Left lung (tissue), 10 donors: ENCODE results near the gene FBXO17. TPM values are rescaled to one million over a fixed set of nuclear protein-coding genes. Genes with fewer than 3 reads are reported as not detected.
A peak's percentile ranks its signal among the peaks of the same experiment; 100 is the strongest.

ENCODE experiments used
- ATAC-seq: fragments of 200-7000 bp; cut with Tn5 transposase; one replicate; pipeline ENCODE4 v1.9.1; 2020; ENCODE audit warnings: moderate library complexity
- DNase-seq, 4 donors: peaks; one replicate each; pipeline ENCODE4 v3.0.0-alpha.2; 2013 to 2020
- H3K27ac ChIP-seq, 2 donors: fragments of 200-600 bp; sonication (generic) in 1 of 2; one replicate each; pipeline versions ENCODE4 v1.5.0 to v1.8.0; 2020 to 2021
- H3K27me3 ChIP-seq, 2 donors: fragments of 200-600 bp; sonication (generic) in 1 of 2; one replicate each; pipeline versions ENCODE4 v1.5.0 to v1.8.0; 2020 to 2021
- H3K36me3 ChIP-seq, 2 donors: fragments of 200-600 bp; sonication (generic) in 1 of 2; one replicate each; pipeline versions ENCODE4 v1.5.0 to v1.8.0; 2020 to 2021
- H3K4me1 ChIP-seq, 2 donors: fragments of 200-600 bp; one replicate each; pipeline ENCODE4 v1.8.0; 2021
- H3K4me3 ChIP-seq, 2 donors: fragments of 200-600 bp; sonication (generic) in 1 of 2; one replicate each; pipeline versions ENCODE4 v1.5.0 to v1.8.0; 2020 to 2021; ENCODE audit warnings: mild to moderate bottlenecking in 1 of 2
- H3K9me3 ChIP-seq, 2 donors: fragments of 200-600 bp; sonication (generic) in 1 of 2; one replicate each; pipeline versions ENCODE4 v1.5.0 to v1.8.0; 2020 to 2021
- CTCF ChIP-seq, 2 donors: fragments of 200-600 bp; sonication (generic) in 1 of 2; IDR thresholded peaks; one replicate each; pipeline versions ENCODE4 v1.5.0 to v1.8.0; 2021; ENCODE audit warnings: antibody characterized with exemption in 2 of 2
- intact Hi-C, 2 donors: fragments of 100-400 bp; cut with DNase I; formaldehyde crosslinking; loops; one replicate each; pipeline versions ENCODE4 v1.11.2 to v1.14.2; 2022
- polyA plus RNA-seq, 6 donors: library from polyadenylated mRNA; unstranded; fragments of 120-200 nt; gene quantifications; one replicate each; pipeline ENCODE4 v1.2.1, GENCODE V29; 2013; ENCODE audit not compliant: insufficient read length in 6 of 6
- total RNA-seq, 2 donors: library from RNA; stranded (reverse); fragmentation: NEBNext Ultra II Directional; extraction: Animal tissue kit (Norgen Biotek cat#: 25700); gene quantifications; one replicate each; pipeline ENCODE4 v1.2.1, GENCODE V29; 2021
- donor health status: DM: no; HTN: yes; CAD: no.
- donor health status: DM: no; HTN: no; CAD: no.

FBXO17 gene
- total and polyA plus RNA-seq, 8 donors = 7.1 to 50.3 (median 42.4) TPM

GRCh38 chr19:38892841-38893240 lies 82.7 kb downstream of the FBXO17 start:
- Histone ChIP-seq H3K9me3 (no peaks in the 10 kb centered on the region), H3K4me1 (peaks cover 0 to 19% of the 10 kb centered on the region in 2 donors), H3K27ac (peak overlapping the region in 1 of 2 donors; percentile 20), H3K36me3 (peaks cover 0 to 52% of the 10 kb centered on the region in 2 donors), H3K27me3 (no peaks in the 10 kb centered on the region), H3K4me3 (no peak overlapping the region)
- TF ChIP-seq CTCF (IDR thresholded peaks at IDR 0.05) = no peak
- intact Hi-C loops = no loop called here
- DNase-seq = no peak
- no peak for ATAC-seq

GRCh38 chr19:38891771-38892170 lies 83.8 kb downstream of the FBXO17 start:
- Histone ChIP-seq H3K4me3 (no peak overlapping the region), H3K36me3 (peaks cover 0 to 59% of the 10 kb centered on the region in 2 donors), H3K27ac (no peak overlapping the region), H3K4me1 (peaks cover 0 to 11% of the 10 kb centered on the region in 2 donors), H3K9me3 (no peaks in the 10 kb centered on the region), H3K27me3 (no peaks in the 10 kb centered on the region)
- intact Hi-C loops = no loop called here
- TF ChIP-seq CTCF (IDR thresholded peaks at IDR 0.05) = no peak
- no peak for DNase-seq
- no peak for ATAC-seq

Other genes starting within 250 kb of the FBXO17 start
- gene CAPN12, start 231.3 kb downstream of the FBXO17 start, total RNA-seq = 1 to 10 TPM; 1.7 to 4.5 TPM
- gene CAPN12, start 231.3 kb downstream of the FBXO17 start, polyA plus RNA-seq = 1 to 10 TPM; 1.6 to 4.9 (median 4.8) TPM
- gene LGALS7, start 202.2 kb downstream of the FBXO17 start, total RNA-seq = 1 to 10 TPM in 1 of 2 donors, not detected in 1; 1.4 TPM
- under 1 TPM in 1 of 6 donors, not detected in 5; 0.58 TPM for gene LGALS7, start 202.2 kb downstream of the FBXO17 start, polyA plus RNA-seq
- gene LGALS7B, start 186.5 kb downstream of the FBXO17 start, total RNA-seq = not detected
- gene LGALS7B, start 186.5 kb downstream of the FBXO17 start, polyA plus RNA-seq = 1 to 10 TPM in 4 of 6 donors, under 1 TPM in 2; 0.49 to 2.0 (median 1.4) TPM
- 1 to 10 TPM in 1 of 2 donors, under 1 TPM in 1; 0.64 to 1.5 TPM for gene LGALS4, start 162.8 kb downstream of the FBXO17 start, total RNA-seq
- gene LGALS4, start 162.8 kb downstream of the FBXO17 start, polyA plus RNA-seq = 1 to 10 TPM; 1.0 to 3.4 (median 1.9) TPM
- 100 to 1,000 TPM; 154 to 185 TPM for gene ECH1, start 143.9 kb downstream of the FBXO17 start, total RNA-seq
- 100 to 1,000 TPM; 108 to 134 (median 116) TPM for gene ECH1, start 143.9 kb downstream of the FBXO17 start, polyA plus RNA-seq
- 100 to 1,000 TPM; 252 to 321 TPM for gene HNRNPL, start 125.8 kb downstream of the FBXO17 start, total RNA-seq
- gene HNRNPL, start 125.8 kb downstream of the FBXO17 start, polyA plus RNA-seq = 100 to 1,000 TPM; 384 to 470 (median 450) TPM
- gene RINL, start 97.5 kb downstream of the FBXO17 start, total RNA-seq = 10 to 100 TPM in 1 of 2 donors, 1 to 10 TPM in 1; 8.6 to 10.8 TPM
- gene RINL, start 97.5 kb downstream of the FBXO17 start, polyA plus RNA-seq = 10 to 100 TPM in 1 of 6 donors, 1 to 10 TPM in 5; 7.2 to 12.0 (median 8.0) TPM
- gene SIRT2, start 76.1 kb downstream of the FBXO17 start, total RNA-seq = 10 to 100 TPM; 52.1 to 53.9 TPM
- gene SIRT2, start 76.1 kb downstream of the FBXO17 start, polyA plus RNA-seq = 10 to 100 TPM; 49.2 to 56.1 (median 52.6) TPM
- 10 to 100 TPM; 19.7 to 34.2 TPM for gene NFKBIB, start 75.8 kb downstream of the FBXO17 start, total RNA-seq
- gene NFKBIB, start 75.8 kb downstream of the FBXO17 start, polyA plus RNA-seq = 1 to 10 TPM; 5.1 to 8.2 (median 6.3) TPM
- gene CCER2, start 63.6 kb downstream of the FBXO17 start, total RNA-seq = not detected
- under 1 TPM; 0.25 to 0.87 (median 0.67) TPM for gene CCER2, start 63.6 kb downstream of the FBXO17 start, polyA plus RNA-seq
- 10 to 100 TPM; 15.4 to 24.3 TPM for gene SARS2, start 45.0 kb downstream of the FBXO17 start, total RNA-seq
- gene SARS2, start 45.0 kb downstream of the FBXO17 start, polyA plus RNA-seq = 10 to 100 TPM; 32.6 to 43.8 (median 37.1) TPM
- 10 to 100 TPM; 26.6 to 39.8 TPM for gene MRPS12, start 44.8 kb downstream of the FBXO17 start, total RNA-seq
- gene MRPS12, start 44.8 kb downstream of the FBXO17 start, polyA plus RNA-seq = 10 to 100 TPM; 11.8 to 18.3 (median 15.4) TPM
- 10 to 100 TPM; 11.4 to 11.9 TPM for gene FBXO27, start 56.8 kb upstream of the FBXO17 start, total RNA-seq
- gene FBXO27, start 56.8 kb upstream of the FBXO17 start, polyA plus RNA-seq = 1 to 10 TPM; 3.3 to 4.7 (median 3.7) TPM
- not detected for gene ACP7, start 108.6 kb upstream of the FBXO17 start, total RNA-seq
- gene ACP7, start 108.6 kb upstream of the FBXO17 start, polyA plus RNA-seq = under 1 TPM; 0.13 to 0.23 (median 0.18) TPM
- 10 to 100 TPM; 43.9 to 46.0 TPM for gene PAK4, start 150.0 kb upstream of the FBXO17 start, total RNA-seq
- gene PAK4, start 150.0 kb upstream of the FBXO17 start, polyA plus RNA-seq = 10 to 100 TPM; 40.9 to 62.3 (median 54.3) TPM
- gene NCCRP1, start 221.2 kb upstream of the FBXO17 start, total RNA-seq = not detected
- under 1 TPM; 0.17 to 0.30 (median 0.22) TPM for gene NCCRP1, start 221.2 kb upstream of the FBXO17 start, polyA plus RNA-seq
- gene SYCN, start 228.5 kb upstream of the FBXO17 start, total RNA-seq = not detected
- gene SYCN, start 228.5 kb upstream of the FBXO17 start, polyA plus RNA-seq = not detected